HepG2 (cell line): ENCODE measurements around the gene MAN1B1. TPM values are rescaled to one million over a fixed set of nuclear protein-coding genes. Genes with fewer than 3 reads are reported as not detected.

Experiments used
- ARNT2 ChIP-seq: sonication (generic); formaldehyde crosslinking; IDR thresholded peaks from 2 replicates; pipeline ENCODE4 v1.8.0; 2022; ENCODE audit warnings: mild to moderate bottlenecking, low read depth, missing genetic modification reagents, moderate library complexity
- CAMTA2 ChIP-seq: sonication (generic); formaldehyde crosslinking; IDR thresholded peaks from 2 replicates; pipeline ENCODE4 v1.4.0; 2020; ENCODE audit warnings: mild to moderate bottlenecking, missing genetic modification reagents, borderline replicate concordance
- EHMT2 ChIP-seq: fragments of 200-600 bp; sonication (generic); IDR thresholded peaks from 2 replicates; pipeline ENCODE4 v1.7.0; 2017; ENCODE audit warnings: antibody characterized with exemption, low read depth, low read length, borderline replicate concordance
- GPBP1L1 ChIP-seq: sonication (generic); formaldehyde crosslinking; IDR thresholded peaks from 2 replicates; pipeline ENCODE4 v1.5.0; 2020; ENCODE audit warnings: mild to moderate bottlenecking, missing genetic modification reagents
- GZF1 ChIP-seq: sonication (generic); formaldehyde crosslinking; IDR thresholded peaks from 2 replicates; pipeline ENCODE4 v1.5.1; 2020; ENCODE audit warnings: mild to moderate bottlenecking, missing genetic modification reagents
- RXRB ChIP-seq: IDR thresholded peaks from 2 replicates; pipeline ENCODE4 v1.6.1; 2016; ENCODE audit warnings: borderline replicate concordance, missing genetic modification reagents, missing compliant biosample characterization
- SCMH1 ChIP-seq: sonication (generic); formaldehyde crosslinking; IDR thresholded peaks from 2 replicates; pipeline ENCODE4 v1.9.0; 2021; ENCODE audit warnings: missing genetic modification reagents, mild to moderate bottlenecking, borderline replicate concordance
- SOX5 ChIP-seq: IDR thresholded peaks from 2 replicates; pipeline ENCODE4 v1.6.1; 2016; ENCODE audit warnings: borderline replicate concordance
- TEAD2 ChIP-seq: sonication (generic); formaldehyde crosslinking; IDR thresholded peaks from 2 replicates; pipeline ENCODE4 v1.9.0; 2021; ENCODE audit warnings: missing genetic modification reagents
- ZBTB4 ChIP-seq: sonication (generic); formaldehyde crosslinking; IDR thresholded peaks from 2 replicates; pipeline ENCODE4 v1.4.0; 2020; ENCODE audit warnings: missing genetic modification reagents, mild to moderate bottlenecking, borderline replicate concordance
- ZNF407 ChIP-seq: sonication (generic); formaldehyde crosslinking; IDR thresholded peaks from one replicate; pipeline ENCODE4 v1.5.1; 2020; ENCODE audit warnings: mild to moderate bottlenecking, missing genetic modification reagents; ENCODE audit errors: not compliant biosample characterization
- ZNF709 ChIP-seq: sonication (generic); formaldehyde crosslinking; IDR thresholded peaks from 2 replicates; pipeline ENCODE4 v1.5.0; 2020; ENCODE audit warnings: mild to moderate bottlenecking, missing genetic modification reagents
- polyA plus RNA-seq, 8 experiments: library from polyadenylated mRNA; depleted of rRNA in 3 of 8; stranded (reverse) in 7 of 8; unstranded in 1 of 8; fragments of >200 nt; fragmentation: Illumina TruSeq in 4 of 8; extraction: Trizol in 4 of 8; gene quantifications; 2 replicates each; pipeline versions ENCODE4 v1.2.1 to v1.2.3, GENCODE V29; 2011 to 2016; ENCODE audit warnings: low read depth in 4 of 8, missing spikeins in 1 of 8, mixed read lengths in 1 of 8; ENCODE audit not compliant: insufficient read depth in 1 of 8
- total RNA-seq, 5 experiments: library from RNA; depleted of rRNA; stranded (reverse); fragments of >200 nt; fragmentation: Illumina TruSeq; extraction: Trizol; gene quantifications; 2 replicates each; pipeline ENCODE4 v1.2.3, GENCODE V29; 2016; ENCODE audit warnings: low read depth in 1 of 5

MAN1B1 gene
- total and polyA plus RNA-seq, 2 of the 13 experiments (the other 11 are each of a cell fraction or from before 2014, with no cell fraction given) = 48.9 to 59.5 TPM

- TF ChIP-seq ZNF407 (CRISPR knock-in tag) (no peak), TEAD2 (CRISPR knock-in tag) (no peak), ZBTB4 (CRISPR knock-in tag) (no peak; the same call in 1 of the 2 replicates), SOX5 (CRISPR knock-in tag) (no peak), ARNT2 (no peak; the same call in 1 of the 2 replicates), GZF1 (CRISPR knock-in tag) (no peak), SCMH1 (CRISPR knock-in tag) (no peak), GPBP1L1 (CRISPR knock-in tag) (no peak), EHMT2 (no peak), RXRB (CRISPR knock-in tag) (no peak), ZNF709 (CRISPR knock-in tag) (no peak; the same call in 1 of the 2 replicates), CAMTA2 (CRISPR knock-in tag) (no peak)
Observed at GRCh38 chr9:137070201-137070905, 16.4 kb upstream of the MAN1B1 start, which contains the start of gene SAPCD2 (continued).
